Keratinocyte (primary cell): ENCODE measurements around the gene WDR1. TPM values are rescaled to one million over a fixed set of nuclear protein-coding genes. Genes with fewer than 3 reads are reported as not detected.

ENCODE experiments used
- DNase-seq: peaks from one replicate; pipeline ENCODE4 v3.0.0-alpha.2; 2011; ENCODE audit warnings: low read depth, missing footprints, low spot score
- FAIRE-seq: peaks from 2 replicates; lab custom pipeline; 2011; peaks lifted over from hg19 to GRCh38; lab: Jason Lieb, UNC
- H2AFZ ChIP-seq: 2 replicates; pipeline ENCODE4 v1.6.0; 2012; ENCODE audit warnings: low read length, control low read depth, inconsistent platforms; ENCODE audit not compliant: control insufficient read depth
- H3K27ac ChIP-seq: 2 replicates; pipeline ENCODE4 v1.5.1; 2011; ENCODE audit warnings: low read length; ENCODE audit not compliant: control insufficient read depth, insufficient read depth
- H3K27me3 ChIP-seq: 3 replicates; pipeline ENCODE4 v1.6.0; 2011; ENCODE audit warnings: low read length; ENCODE audit not compliant: control insufficient read depth, insufficient read depth; ENCODE audit errors: extremely low read depth
- H3K36me3 ChIP-seq, 2 experiments: 2 replicates in 1 of 2; 3 replicates in 1 of 2; pipeline ENCODE4 v1.5.1; 2011; ENCODE audit warnings: low read length in 2 of 2, mild to moderate bottlenecking in 1 of 2; ENCODE audit not compliant: control insufficient read depth in 2 of 2, insufficient read depth in 2 of 2; ENCODE audit errors: extremely low read depth in 1 of 2
- H3K4me1 ChIP-seq: 3 replicates; pipeline ENCODE4 v1.5.1; 2011; ENCODE audit warnings: low read length; ENCODE audit not compliant: control insufficient read depth, insufficient read depth; ENCODE audit errors: extremely low read depth
- H3K4me2 ChIP-seq: 3 replicates; pipeline ENCODE4 v1.6.0; 2011; ENCODE audit warnings: low read depth, low read length; ENCODE audit not compliant: control insufficient read depth, insufficient read depth; ENCODE audit errors: extremely low read depth
- H3K4me3 ChIP-seq, 3 experiments: fragments of 200-600 bp in 1 of 3; sonication (generic) in 1 of 3; 2 replicates in 2 of 3; 3 replicates in 1 of 3; pipeline ENCODE4 v1.5.1; 2011 to 2016; ENCODE audit warnings: low read length in 3 of 3, mild to moderate bottlenecking in 3 of 3, control low read depth in 2 of 3, inconsistent platforms in 1 of 3, low read depth in 1 of 3, mixed read lengths in 1 of 3, mixed run types in 1 of 3, moderate library complexity in 1 of 3; ENCODE audit not compliant: control insufficient read depth in 2 of 3, insufficient read depth in 2 of 3; ENCODE audit errors: extremely low read depth in 1 of 3
- H3K79me2 ChIP-seq: 2 replicates; pipeline ENCODE4 v1.6.0; 2012; ENCODE audit warnings: low read length; ENCODE audit not compliant: control insufficient read depth, insufficient read depth
- H3K9ac ChIP-seq: 3 replicates; pipeline ENCODE4 v1.6.0; 2011; ENCODE audit warnings: low read length; ENCODE audit not compliant: control insufficient read depth, insufficient read depth; ENCODE audit errors: extremely low read depth
- H3K9me1 ChIP-seq: 3 replicates; pipeline ENCODE4 v1.6.0; 2011; ENCODE audit warnings: low read length; ENCODE audit not compliant: control insufficient read depth, insufficient read depth; ENCODE audit errors: extremely low read depth
- H3K9me3 ChIP-seq: 2 replicates; pipeline ENCODE4 v1.5.1; 2012; ENCODE audit warnings: low read depth, low read length; ENCODE audit not compliant: control insufficient read depth
- H4K20me1 ChIP-seq: 3 replicates; pipeline ENCODE4 v1.6.0; 2011; ENCODE audit warnings: low read length; ENCODE audit not compliant: control insufficient read depth, insufficient read depth; ENCODE audit errors: extremely low read depth
- EZH2 ChIP-seq: IDR thresholded peaks from one replicate; pipeline ENCODE4 v1.6.1; 2012; ENCODE audit warnings: inconsistent platforms, mild to moderate bottlenecking, low read length, moderate library complexity
- dilution Hi-C: fragments of 300-500 bp; cut with MboI; formaldehyde crosslinking; loops from one replicate; pipeline ENCODE4 v1.7.0; 2020; ENCODE audit warnings: low sequenced_read_pairs; ENCODE audit not compliant: extremely low pct_ligation_motif_present
- polyA plus RNA-seq, 5 experiments: library from polyadenylated mRNA; depleted of rRNA in 3 of 5; stranded (reverse) in 3 of 5; stranded (forward) in 1 of 5; unstranded in 1 of 5; fragments of >200 nt; gene quantifications; 1 replicate in 1 of 5; 2 replicates in 3 of 5; 3 replicates in 1 of 5; pipeline versions ENCODE4 v1.2.1 to v1.2.3, GENCODE V29; 2011 to 2012; ENCODE audit warnings: missing spikeins in 2 of 5, low read depth in 1 of 5, low replicate concordance in 1 of 5
- TF ChIP-seq, protein P1 (sequence below), 3 experiments: IDR thresholded peaks in 1 of 3; conservative IDR thresholded peaks in 1 of 3; optimal IDR thresholded peaks in 1 of 3; 2 replicates in 2 of 3; 3 replicates in 1 of 3; pipeline versions ENCODE3 to v1.5.1; 2011; ENCODE audit warnings: low read length in 3 of 3, mild to moderate bottlenecking in 3 of 3, moderate library complexity in 2 of 3, control low read depth in 1 of 3, inconsistent platforms in 1 of 3; ENCODE audit not compliant: insufficient read depth in 2 of 3; ENCODE audit errors: extremely low read depth in 1 of 3

Gene WDR1
- polyA plus RNA-seq, 1 donor (not counting 4 experiments of a cell fraction or from before 2014, with no cell fraction given): 423 TPM

- H3K4me1 ChIP-seq: peaks cover 38% of the 10 kb centered on the region
- no peaks in the 10 kb centered on the region for H3K36me3 ChIP-seq
- H3K9me3 ChIP-seq: no peaks in the 10 kb centered on the region
- H4K20me1 ChIP-seq: no peaks in the 10 kb centered on the region
- TF ChIP-seq, protein P1, sequence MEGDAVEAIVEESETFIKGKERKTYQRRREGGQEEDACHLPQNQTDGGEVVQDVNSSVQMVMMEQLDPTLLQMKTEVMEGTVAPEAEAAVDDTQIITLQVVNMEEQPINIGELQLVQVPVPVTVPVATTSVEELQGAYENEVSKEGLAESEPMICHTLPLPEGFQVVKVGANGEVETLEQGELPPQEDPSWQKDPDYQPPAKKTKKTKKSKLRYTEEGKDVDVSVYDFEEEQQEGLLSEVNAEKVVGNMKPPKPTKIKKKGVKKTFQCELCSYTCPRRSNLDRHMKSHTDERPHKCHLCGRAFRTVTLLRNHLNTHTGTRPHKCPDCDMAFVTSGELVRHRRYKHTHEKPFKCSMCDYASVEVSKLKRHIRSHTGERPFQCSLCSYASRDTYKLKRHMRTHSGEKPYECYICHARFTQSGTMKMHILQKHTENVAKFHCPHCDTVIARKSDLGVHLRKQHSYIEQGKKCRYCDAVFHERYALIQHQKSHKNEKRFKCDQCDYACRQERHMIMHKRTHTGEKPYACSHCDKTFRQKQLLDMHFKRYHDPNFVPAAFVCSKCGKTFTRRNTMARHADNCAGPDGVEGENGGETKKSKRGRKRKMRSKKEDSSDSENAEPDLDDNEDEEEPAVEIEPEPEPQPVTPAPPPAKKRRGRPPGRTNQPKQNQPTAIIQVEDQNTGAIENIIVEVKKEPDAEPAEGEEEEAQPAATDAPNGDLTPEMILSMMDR (optimal IDR thresholded peaks at IDR 0.05 in 1 of 3, IDR thresholded peaks at IDR 0.05 in 1 of 3, conservative IDR thresholded peaks at IDR 0.05 in 1 of 3; ENCODE audit: extremely low read depth in 1 of 3, insufficient read depth in 2 of 3, low read length in 3 of 3): no peak
- no peak for TF ChIP-seq EZH2
- H3K4me3 ChIP-seq: no peak overlapping the region
- no peak overlapping the region for H3K27ac ChIP-seq
- H3K27me3 ChIP-seq: peaks cover 3% of the 10 kb centered on the region
- no peaks in the 10 kb centered on the region for H3K79me2 ChIP-seq
- no peak overlapping the region for H3K9ac ChIP-seq
- no peak overlapping the region for H2AFZ ChIP-seq
- FAIRE-seq: no peak
- no peaks in the 10 kb centered on the region for H3K9me1 ChIP-seq
- H3K4me2 ChIP-seq: no peak overlapping the region
- DNase-seq: no peak
- dilution Hi-C loops: no loop called here
Observed at GRCh38 chr4:10030972-10031667, 85.5 kb downstream of the WDR1 start.

DNA sequence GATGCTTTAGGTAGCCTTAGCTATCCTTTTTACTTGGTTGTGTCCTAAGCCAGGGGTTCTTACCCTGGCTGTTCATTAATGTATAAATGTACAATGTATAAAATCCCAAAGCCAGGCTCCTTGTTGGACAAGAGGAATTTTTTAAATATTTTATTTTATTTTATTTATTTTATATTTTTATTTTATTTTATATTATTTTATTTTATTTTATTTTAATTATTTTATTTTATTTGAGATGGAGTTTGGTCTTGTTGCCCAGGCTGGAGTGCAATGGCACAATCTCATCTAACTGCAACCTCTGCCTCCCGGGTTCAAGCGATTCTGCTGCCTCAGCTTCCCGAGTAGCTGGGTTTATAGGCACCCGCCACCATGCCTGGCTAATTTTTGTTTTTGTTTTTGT lies 87.2 kb downstream of the WDR1 start:
- H3K27me3 ChIP-seq: peaks cover 3% of the 10 kb centered on the region
- no peaks in the 10 kb centered on the region for H4K20me1 ChIP-seq
- H2AFZ ChIP-seq: no peak overlapping the region
- FAIRE-seq (no peak), DNase-seq (no peak)
- no peak overlapping the region for H3K9ac ChIP-seq
- dilution Hi-C loops: no loop called here
- no peak overlapping the region for H3K27ac ChIP-seq
- no peaks in the 10 kb centered on the region for H3K9me3 ChIP-seq
- peaks cover 37% of the 10 kb centered on the region for H3K4me1 ChIP-seq
- no peak overlapping the region for H3K4me2 ChIP-seq
- H3K9me1 ChIP-seq: no peaks in the 10 kb centered on the region
- TF ChIP-seq, protein P1 (optimal IDR thresholded peaks at IDR 0.05 in 1 of 3, IDR thresholded peaks at IDR 0.05 in 1 of 3, conservative IDR thresholded peaks at IDR 0.05 in 1 of 3; ENCODE audit: extremely low read depth in 1 of 3, insufficient read depth in 2 of 3, low read length in 3 of 3): no peak
- no peak for TF ChIP-seq EZH2
- H3K36me3 ChIP-seq: no peaks in the 10 kb centered on the region
- H3K4me3 ChIP-seq: no peak overlapping the region
- H3K79me2 ChIP-seq: no peaks in the 10 kb centered on the region
